Keratinocyte (primary cell): Measurements from ENCODE around the gene AFAP1L2. TPM values are rescaled to one million over a fixed set of nuclear protein-coding genes. Genes with fewer than 3 reads are reported as not detected.

Experiments
- DNase-seq: peaks from one replicate; pipeline ENCODE4 v3.0.0-alpha.2; 2011; ENCODE audit warnings: low read depth, missing footprints, low spot score
- FAIRE-seq: peaks from 2 replicates; lab custom pipeline; 2011; peaks lifted over from hg19 to GRCh38; lab: Jason Lieb, UNC
- H2AFZ ChIP-seq: 2 replicates; pipeline ENCODE4 v1.6.0; 2012; ENCODE audit warnings: low read length, control low read depth, inconsistent platforms; ENCODE audit not compliant: control insufficient read depth
- H3K27ac ChIP-seq: 2 replicates; pipeline ENCODE4 v1.5.1; 2011; ENCODE audit warnings: low read length; ENCODE audit not compliant: control insufficient read depth, insufficient read depth
- H3K27me3 ChIP-seq: 3 replicates; pipeline ENCODE4 v1.6.0; 2011; ENCODE audit warnings: low read length; ENCODE audit not compliant: control insufficient read depth, insufficient read depth; ENCODE audit errors: extremely low read depth
- H3K36me3 ChIP-seq, 2 experiments: 2 replicates in 1 of 2; 3 replicates in 1 of 2; pipeline ENCODE4 v1.5.1; 2011; ENCODE audit warnings: low read length in 2 of 2, mild to moderate bottlenecking in 1 of 2; ENCODE audit not compliant: control insufficient read depth in 2 of 2, insufficient read depth in 2 of 2; ENCODE audit errors: extremely low read depth in 1 of 2
- H3K4me1 ChIP-seq: 3 replicates; pipeline ENCODE4 v1.5.1; 2011; ENCODE audit warnings: low read length; ENCODE audit not compliant: control insufficient read depth, insufficient read depth; ENCODE audit errors: extremely low read depth
- H3K4me2 ChIP-seq: 3 replicates; pipeline ENCODE4 v1.6.0; 2011; ENCODE audit warnings: low read depth, low read length; ENCODE audit not compliant: control insufficient read depth, insufficient read depth; ENCODE audit errors: extremely low read depth
- H3K4me3 ChIP-seq, 3 experiments: fragments of 200-600 bp in 1 of 3; sonication (generic) in 1 of 3; 2 replicates in 2 of 3; 3 replicates in 1 of 3; pipeline ENCODE4 v1.5.1; 2011 to 2016; ENCODE audit warnings: low read length in 3 of 3, mild to moderate bottlenecking in 3 of 3, control low read depth in 2 of 3, inconsistent platforms in 1 of 3, low read depth in 1 of 3, mixed read lengths in 1 of 3, mixed run types in 1 of 3, moderate library complexity in 1 of 3; ENCODE audit not compliant: control insufficient read depth in 2 of 3, insufficient read depth in 2 of 3; ENCODE audit errors: extremely low read depth in 1 of 3
- H3K79me2 ChIP-seq: 2 replicates; pipeline ENCODE4 v1.6.0; 2012; ENCODE audit warnings: low read length; ENCODE audit not compliant: control insufficient read depth, insufficient read depth
- H3K9ac ChIP-seq: 3 replicates; pipeline ENCODE4 v1.6.0; 2011; ENCODE audit warnings: low read length; ENCODE audit not compliant: control insufficient read depth, insufficient read depth; ENCODE audit errors: extremely low read depth
- H3K9me1 ChIP-seq: 3 replicates; pipeline ENCODE4 v1.6.0; 2011; ENCODE audit warnings: low read length; ENCODE audit not compliant: control insufficient read depth, insufficient read depth; ENCODE audit errors: extremely low read depth
- H3K9me3 ChIP-seq: 2 replicates; pipeline ENCODE4 v1.5.1; 2012; ENCODE audit warnings: low read depth, low read length; ENCODE audit not compliant: control insufficient read depth
- H4K20me1 ChIP-seq: 3 replicates; pipeline ENCODE4 v1.6.0; 2011; ENCODE audit warnings: low read length; ENCODE audit not compliant: control insufficient read depth, insufficient read depth; ENCODE audit errors: extremely low read depth
- EZH2 ChIP-seq: IDR thresholded peaks from one replicate; pipeline ENCODE4 v1.6.1; 2012; ENCODE audit warnings: inconsistent platforms, mild to moderate bottlenecking, low read length, moderate library complexity
- dilution Hi-C: fragments of 300-500 bp; cut with MboI; formaldehyde crosslinking; loops from one replicate; pipeline ENCODE4 v1.7.0; 2020; ENCODE audit warnings: low sequenced_read_pairs; ENCODE audit not compliant: extremely low pct_ligation_motif_present
- polyA plus RNA-seq, 5 experiments: library from polyadenylated mRNA; depleted of rRNA in 3 of 5; stranded (reverse) in 3 of 5; stranded (forward) in 1 of 5; unstranded in 1 of 5; fragments of >200 nt; gene quantifications; 1 replicate in 1 of 5; 2 replicates in 3 of 5; 3 replicates in 1 of 5; pipeline versions ENCODE4 v1.2.1 to v1.2.3, GENCODE V29; 2011 to 2012; ENCODE audit warnings: missing spikeins in 2 of 5, low read depth in 1 of 5, low replicate concordance in 1 of 5
- TF ChIP-seq, protein P1 (sequence below), 3 experiments: IDR thresholded peaks in 1 of 3; conservative IDR thresholded peaks in 1 of 3; optimal IDR thresholded peaks in 1 of 3; 2 replicates in 2 of 3; 3 replicates in 1 of 3; pipeline versions ENCODE3 to v1.5.1; 2011; ENCODE audit warnings: low read length in 3 of 3, mild to moderate bottlenecking in 3 of 3, moderate library complexity in 2 of 3, control low read depth in 1 of 3, inconsistent platforms in 1 of 3; ENCODE audit not compliant: insufficient read depth in 2 of 3; ENCODE audit errors: extremely low read depth in 1 of 3

AFAP1L2 gene
- polyA plus RNA-seq, 1 donor (not counting 4 experiments of a cell fraction or from before 2014, with no cell fraction given): 40.4 TPM

DNA sequence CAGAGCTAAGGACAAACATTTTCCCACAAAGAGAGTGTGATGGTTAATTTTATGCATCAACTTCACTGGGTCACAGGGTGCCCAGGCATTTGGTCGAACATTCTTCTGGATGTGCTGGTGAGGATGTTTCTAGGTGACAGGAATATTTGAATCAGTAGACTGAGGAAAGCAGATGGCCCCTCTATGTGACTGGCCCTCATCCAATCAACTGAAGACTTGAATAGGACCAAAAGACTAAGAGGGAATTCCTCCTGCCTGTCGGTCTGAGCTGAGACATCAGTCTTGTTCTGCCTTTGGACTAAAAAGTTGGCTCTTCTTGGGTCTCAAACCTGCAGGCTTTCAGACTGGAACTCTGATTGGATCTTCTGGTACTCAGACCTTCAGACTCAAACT lies 44.4 kb downstream of the AFAP1L2 start:
- H3K4me3 ChIP-seq: no peak overlapping the region
- dilution Hi-C loops: no loop called here

DNA sequence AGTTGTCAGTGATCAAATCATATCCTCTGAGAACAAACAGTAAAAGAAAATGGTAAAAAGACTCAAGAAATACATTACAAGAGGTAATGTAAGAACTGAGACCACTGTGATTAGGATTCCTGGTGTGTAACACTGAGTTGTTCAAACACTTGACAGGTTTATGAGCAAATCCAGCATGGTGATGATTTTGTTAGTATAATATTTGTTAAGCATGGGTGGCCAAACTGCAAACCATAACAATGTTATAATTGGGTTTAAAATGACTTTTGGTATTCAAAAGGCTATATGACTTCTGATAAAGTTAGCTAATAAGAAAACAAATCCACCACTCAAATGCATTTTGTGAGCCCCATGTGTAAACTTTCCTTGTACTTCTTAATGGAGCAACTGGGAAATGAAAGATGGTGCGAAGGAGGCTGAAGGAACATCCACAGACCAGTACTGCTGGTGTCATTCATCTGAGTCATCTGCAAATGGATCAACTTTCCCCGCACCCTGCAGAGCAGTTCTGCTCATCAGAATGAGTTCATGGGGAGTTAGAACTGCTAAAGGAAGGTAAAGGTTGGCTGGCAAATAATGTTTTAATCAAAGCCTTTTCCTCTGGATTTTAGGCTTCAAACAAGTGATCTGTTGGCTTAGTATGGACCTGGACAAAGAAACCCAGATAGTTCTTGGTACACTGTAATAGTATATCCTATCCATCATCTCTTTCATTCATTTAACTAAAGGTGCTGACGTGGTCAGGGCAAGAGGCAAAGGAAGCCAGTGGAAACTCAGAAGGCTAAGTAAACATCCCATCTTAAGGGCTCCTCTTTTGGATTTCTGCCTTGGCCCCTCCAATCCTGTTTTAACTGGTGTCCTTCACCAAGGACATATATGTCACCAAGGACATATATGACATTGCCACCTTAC lies 45.0 kb downstream of the AFAP1L2 start:
- Histone ChIP-seq H4K20me1 (no peaks in the 10 kb centered on the region), H3K9me3 (no peaks in the 10 kb centered on the region), H3K9ac (no peak overlapping the region), H3K27ac (no peak overlapping the region), H3K27me3 (no peaks in the 10 kb centered on the region), H3K79me2 (peaks cover 29% of the 10 kb centered on the region), H3K36me3 (peaks cover 4 to 6% of the 10 kb centered on the region in 2 experiments), H3K9me1 (no peaks in the 10 kb centered on the region), H3K4me2 (no peak overlapping the region), H2AFZ (no peak overlapping the region), H3K4me3 (no peak overlapping the region), H3K4me1 (peaks cover 13% of the 10 kb centered on the region)
- FAIRE-seq (peak; percentile 61), DNase-seq (no peak)
- no peak for TF ChIP-seq EZH2
- TF ChIP-seq, protein P1, sequence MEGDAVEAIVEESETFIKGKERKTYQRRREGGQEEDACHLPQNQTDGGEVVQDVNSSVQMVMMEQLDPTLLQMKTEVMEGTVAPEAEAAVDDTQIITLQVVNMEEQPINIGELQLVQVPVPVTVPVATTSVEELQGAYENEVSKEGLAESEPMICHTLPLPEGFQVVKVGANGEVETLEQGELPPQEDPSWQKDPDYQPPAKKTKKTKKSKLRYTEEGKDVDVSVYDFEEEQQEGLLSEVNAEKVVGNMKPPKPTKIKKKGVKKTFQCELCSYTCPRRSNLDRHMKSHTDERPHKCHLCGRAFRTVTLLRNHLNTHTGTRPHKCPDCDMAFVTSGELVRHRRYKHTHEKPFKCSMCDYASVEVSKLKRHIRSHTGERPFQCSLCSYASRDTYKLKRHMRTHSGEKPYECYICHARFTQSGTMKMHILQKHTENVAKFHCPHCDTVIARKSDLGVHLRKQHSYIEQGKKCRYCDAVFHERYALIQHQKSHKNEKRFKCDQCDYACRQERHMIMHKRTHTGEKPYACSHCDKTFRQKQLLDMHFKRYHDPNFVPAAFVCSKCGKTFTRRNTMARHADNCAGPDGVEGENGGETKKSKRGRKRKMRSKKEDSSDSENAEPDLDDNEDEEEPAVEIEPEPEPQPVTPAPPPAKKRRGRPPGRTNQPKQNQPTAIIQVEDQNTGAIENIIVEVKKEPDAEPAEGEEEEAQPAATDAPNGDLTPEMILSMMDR (optimal IDR thresholded peaks at IDR 0.05 in 1 of 3, IDR thresholded peaks at IDR 0.05 in 1 of 3, conservative IDR thresholded peaks at IDR 0.05 in 1 of 3; ENCODE audit: extremely low read depth in 1 of 3, insufficient read depth in 2 of 3, low read length in 3 of 3): no peak
- dilution Hi-C loops: no loop called here

More for the DNA sequence above, 44.4 kb downstream of the AFAP1L2 start:
- Histone ChIP-seq H3K27ac (no peak overlapping the region), H4K20me1 (no peaks in the 10 kb centered on the region), H3K79me2 (peaks cover 29% of the 10 kb centered on the region), H3K27me3 (no peaks in the 10 kb centered on the region), H3K9me1 (no peaks in the 10 kb centered on the region), H3K9me3 (no peaks in the 10 kb centered on the region), H2AFZ (no peak overlapping the region), H3K4me2 (no peak overlapping the region), H3K36me3 (peaks cover 4 to 10% of the 10 kb centered on the region in 2 experiments), H3K4me1 (peaks cover 13% of the 10 kb centered on the region), H3K9ac (no peak overlapping the region)
- TF ChIP-seq, protein P1 (optimal IDR thresholded peaks at IDR 0.05 in 1 of 3, IDR thresholded peaks at IDR 0.05 in 1 of 3, conservative IDR thresholded peaks at IDR 0.05 in 1 of 3; ENCODE audit: extremely low read depth in 1 of 3, insufficient read depth in 2 of 3, low read length in 3 of 3): no peak
- TF ChIP-seq EZH2: no peak
- FAIRE-seq: peak; percentile 26
- no peak for DNase-seq
